Kasumi-1 (cell line): Measurements from ENCODE around the gene CELSR3.
A peak's percentile ranks its signal among the peaks of the same experiment; 100 is the strongest.

Experiments
- DNase-seq, 2 experiments: peaks; one replicate each; lab custom pipeline; 2025; lab: John Stamatoyannopoulos, UW

The CELSR3 gene

DNA sequence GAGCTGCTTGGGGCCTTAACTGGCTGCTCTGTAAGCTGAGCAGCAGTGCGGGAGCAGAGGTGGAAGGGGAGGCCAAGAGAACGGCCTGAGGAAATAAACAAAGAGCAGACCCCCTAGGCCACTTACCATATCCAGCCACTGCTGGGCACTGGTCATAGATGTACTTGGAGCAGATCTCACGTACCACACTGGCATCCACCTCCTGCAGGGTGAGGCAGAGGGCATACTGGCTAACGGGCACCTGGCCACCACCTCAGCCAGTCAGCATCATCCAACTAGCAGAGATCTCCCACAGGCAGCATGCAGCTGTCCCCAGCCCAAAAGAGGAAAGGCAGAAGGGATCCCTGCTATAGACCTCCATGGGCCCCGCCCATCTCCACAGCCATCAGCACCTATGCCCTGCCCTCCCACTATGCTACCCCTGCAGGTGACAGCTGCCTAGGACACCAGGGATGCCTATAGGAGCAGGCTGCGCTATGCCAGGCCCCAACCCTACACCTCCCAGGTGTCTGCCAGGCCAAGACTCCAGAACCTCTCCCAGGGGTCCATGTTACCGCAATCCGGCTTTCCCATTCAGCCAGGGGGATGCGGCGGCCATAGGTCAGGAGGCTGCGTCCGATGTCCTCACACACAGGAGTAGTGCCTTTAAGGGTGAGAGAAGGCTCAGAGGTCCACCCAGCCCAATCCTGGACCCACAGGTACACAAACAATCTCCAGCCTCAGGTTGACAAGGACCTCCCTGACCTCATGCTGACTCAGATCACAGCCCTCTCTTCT lies 63.0 kb downstream of the CELSR3 start:
- DNase-seq: no peak

DNA sequence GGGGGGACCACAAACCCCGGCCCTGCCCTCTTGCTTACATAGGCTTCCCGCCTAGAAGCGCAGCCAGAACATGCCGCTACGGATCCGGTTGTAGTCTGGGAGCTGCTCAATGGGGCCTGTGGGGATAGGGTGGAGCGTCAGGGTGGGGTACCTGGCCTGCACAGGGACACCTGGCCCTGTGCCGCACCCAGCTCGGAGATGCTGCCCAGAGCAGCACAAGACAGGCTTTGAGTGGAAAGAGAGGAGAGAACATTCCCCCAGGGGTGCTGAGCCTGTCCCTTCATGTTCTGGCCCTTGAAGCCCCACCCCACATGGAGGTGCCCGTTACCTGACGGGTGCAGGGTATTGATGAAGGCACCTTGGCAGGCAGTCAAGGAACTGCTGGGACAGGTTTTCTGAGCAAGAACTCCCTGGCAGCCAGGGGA lies 63.6 kb downstream of the CELSR3 start:
- DNase-seq: no peak

DNA sequence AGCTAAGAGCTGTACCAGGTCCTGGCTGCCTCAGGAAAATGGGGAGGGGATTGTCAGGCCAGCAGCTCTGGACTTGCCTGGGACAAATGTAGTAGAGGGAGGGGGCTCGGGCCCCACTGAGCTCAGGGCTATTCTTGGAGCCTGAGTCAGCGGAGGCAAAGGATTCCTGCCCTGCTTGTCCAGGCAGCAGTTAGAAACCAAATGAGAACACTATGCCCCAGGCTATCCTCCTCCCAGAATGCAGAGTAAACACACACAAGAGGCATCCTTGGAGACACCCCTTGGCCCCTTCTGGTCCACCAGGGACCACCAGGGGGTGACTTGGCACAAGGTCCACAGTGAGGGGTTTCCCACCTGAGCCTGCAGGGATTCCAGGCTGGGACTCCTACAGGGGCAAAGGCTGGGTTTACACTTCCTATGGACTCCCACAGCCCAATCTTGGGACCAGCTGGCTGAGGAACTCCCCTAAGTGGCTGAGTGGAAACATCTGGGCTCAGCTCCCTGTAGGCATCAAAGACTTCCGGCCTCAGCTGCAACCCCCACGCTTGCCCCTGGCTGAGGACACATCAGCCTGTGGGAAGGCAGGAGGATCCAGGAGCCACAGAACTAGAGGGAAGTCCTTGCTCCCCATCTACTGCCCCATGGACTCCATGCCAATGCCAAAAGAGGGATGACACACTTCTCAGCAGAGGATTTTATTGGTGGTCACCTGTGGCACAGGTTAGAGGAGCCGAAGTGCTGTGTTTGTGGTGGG lies 64.2 kb downstream of the CELSR3 start:
- peak; percentile 71 to 75 for DNase-seq

DNA sequence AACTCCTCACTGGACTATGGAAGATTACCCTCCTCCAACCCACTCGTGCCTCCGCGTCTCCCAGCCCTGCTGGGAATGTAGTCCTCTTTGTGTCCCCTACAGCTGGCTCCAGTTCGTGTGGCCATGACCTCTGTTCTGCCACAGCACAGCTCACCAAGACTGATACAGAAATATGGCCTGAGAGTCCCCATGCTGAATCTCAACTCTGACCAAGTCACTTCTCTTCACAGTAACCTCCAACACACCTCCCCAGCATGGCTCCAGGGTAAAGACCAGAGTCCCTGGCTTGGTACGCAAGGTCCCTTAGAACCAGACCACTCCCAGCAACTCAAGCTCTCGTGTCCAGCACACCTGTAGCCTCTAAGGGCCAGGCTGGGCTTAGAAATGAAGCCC lies 65.3 kb downstream of the CELSR3 start:
- DNase-seq: no peak

DNA sequence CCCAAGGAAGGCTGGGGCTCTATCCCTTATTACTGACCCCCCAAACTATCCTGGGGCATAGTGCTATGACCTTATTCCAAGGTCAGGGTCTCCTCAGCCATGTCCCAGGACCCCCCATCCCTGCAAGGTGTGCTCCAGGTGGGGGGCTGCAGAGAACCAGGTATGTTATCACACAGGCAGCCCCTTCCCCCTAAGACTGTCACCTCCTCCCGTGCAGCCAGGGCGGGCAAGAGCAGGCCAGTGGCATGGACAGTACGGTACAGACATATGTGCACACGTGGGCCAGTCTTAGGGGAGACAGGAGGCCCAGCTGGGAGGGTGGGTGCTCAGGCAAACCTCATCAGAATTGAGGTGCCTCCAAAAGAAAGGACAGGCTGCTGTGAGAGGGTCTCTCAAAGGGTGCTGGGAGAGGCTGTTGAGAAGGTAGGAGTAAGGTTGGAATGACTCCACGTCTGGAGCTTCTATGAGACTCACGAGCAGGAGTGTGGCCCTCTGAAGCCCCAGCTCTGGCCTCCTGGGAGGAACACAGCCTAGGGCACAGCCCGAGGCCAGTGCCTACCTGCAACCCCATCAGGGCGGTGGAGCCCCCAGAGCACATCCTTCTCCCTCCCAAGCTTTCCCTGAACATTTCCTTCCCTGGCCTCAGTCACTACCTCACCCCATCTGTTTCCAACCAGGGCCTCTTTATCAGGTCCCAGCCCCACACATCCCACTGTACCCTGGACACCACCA lies 65.8 kb downstream of the CELSR3 start:
- no peak for DNase-seq

DNA sequence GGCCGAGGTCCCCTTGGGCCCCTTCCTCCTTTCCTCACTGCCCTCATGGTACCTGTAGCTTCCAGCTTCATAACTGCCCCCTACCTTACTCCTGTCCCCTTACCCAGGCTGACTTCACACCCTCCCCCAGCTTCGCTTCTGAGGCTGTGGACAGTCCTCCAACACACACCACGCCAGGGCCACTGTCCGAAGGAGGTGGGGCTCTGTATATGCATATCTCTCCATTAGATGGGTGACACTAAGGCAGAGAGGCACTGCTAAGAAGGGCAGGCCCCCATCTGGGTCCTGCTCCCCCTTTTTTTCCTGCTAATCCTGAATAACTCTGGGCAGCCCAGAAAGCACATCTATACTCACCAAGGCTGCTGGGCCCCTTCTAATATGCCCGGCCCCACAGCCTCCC lies 66.5 kb downstream of the CELSR3 start:
- DNase-seq: no peak

DNA sequence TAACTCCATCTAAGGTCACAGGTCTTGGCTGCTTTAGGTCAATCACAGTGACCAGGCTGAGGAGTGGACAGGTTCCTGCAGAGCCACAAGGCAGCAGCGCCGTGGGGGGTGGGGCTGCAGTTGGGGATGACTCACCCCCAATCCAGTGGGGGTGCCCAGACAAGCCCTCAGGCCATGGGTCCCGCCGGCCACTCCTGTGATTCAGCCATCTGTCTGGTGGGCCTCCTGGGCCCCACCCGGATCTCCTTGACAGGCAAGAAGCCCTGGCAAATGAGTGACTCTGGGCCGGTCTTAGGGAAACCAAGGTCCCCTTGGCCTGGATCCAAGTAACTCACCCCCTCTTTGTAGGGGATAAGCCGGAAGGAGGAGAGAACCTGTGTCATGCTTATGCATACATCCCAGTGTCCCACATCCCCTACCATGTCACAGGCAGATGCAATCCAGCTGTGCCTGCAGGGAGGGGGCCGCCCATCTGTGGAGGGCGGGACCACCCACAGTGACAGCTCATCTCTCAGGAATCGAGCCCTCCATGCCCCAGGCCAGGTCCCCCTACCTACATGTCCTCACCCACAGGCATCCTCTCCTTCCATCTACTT lies 67.1 kb downstream of the CELSR3 start:
- DNase-seq: no peak

DNA sequence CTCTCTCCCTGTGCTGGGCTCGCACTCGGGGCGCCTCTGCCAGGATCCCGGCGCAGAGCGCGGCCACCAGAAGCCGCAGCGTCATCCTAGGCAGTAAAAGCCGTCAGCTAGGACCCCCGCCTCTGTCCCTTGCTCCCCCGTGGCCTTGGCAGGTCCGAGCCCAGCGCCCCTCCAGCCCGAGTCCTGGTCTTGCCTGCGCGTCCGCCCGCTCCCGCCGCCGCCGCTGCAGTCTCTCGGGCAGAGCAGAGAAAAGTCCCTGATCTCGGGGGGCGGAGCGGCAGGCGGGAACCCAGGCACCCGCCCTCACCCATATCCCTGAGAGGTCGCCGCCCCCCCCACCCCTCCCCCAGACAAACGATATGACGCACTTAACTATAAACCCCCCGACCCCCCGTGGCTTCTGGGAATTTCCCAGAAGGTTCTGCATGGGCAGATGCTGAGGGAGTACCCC lies 67.6 kb downstream of the CELSR3 start, which contains the start of gene COL7A1:
Gene COL7A1 (minus strand): TSS at position 255 of the 451 bp plus-strand sequence. CDS start 170 bp downstream, at position 85.
- no peak for DNase-seq

DNA sequence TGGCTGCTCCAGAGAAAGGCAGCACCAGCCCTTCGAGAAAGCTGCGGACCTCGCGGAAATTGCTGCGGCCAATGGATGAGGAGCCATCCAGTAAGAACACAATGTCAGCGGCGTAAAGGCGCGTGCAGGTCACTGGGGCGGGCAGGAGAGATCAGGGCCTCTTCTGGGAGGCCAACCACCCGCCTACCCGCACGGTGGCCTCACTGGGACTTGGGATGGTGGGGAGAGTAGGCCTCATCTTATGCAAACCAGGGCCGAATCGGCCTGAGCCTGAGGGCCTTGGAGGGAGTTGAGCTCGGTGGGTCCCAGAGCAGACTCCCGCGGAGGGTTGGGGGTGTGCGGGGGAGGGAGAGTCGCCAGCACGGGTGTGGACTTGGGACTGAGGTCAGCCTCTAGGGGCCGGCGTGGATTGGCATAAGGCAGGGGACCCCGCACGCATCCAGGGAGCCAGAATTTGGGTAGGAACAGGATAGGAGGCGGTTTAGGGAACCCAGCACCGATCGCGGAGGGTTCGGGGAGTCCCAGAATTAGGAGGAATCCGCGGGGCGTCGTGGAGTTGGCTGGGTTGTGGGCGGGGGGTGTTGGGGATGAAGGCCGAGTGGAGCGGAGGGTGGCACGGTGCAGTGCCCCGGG lies 68.2 kb downstream of the CELSR3 start:
- DNase-seq: no peak

DNA sequence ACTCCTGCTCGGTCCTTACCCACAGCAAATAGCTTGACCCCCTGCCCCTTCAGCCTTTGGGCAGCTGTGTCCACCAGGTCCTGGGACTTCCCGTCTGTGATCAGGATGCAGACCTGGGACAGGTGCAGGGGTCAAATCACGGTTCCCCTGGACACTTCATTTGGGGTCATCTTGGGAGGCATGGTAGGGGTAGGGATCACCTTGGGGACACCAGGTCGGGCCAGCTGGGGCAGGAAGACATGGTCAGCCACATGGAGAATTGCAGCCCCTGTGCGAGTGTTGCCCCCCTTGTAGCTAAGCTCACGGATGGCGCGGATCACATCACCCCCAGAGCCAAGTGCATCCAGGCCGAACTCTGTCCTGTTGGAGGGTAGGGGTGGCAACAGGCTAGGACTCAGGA lies 69.3 kb downstream of the CELSR3 start:
- DNase-seq: no peak

DNA sequence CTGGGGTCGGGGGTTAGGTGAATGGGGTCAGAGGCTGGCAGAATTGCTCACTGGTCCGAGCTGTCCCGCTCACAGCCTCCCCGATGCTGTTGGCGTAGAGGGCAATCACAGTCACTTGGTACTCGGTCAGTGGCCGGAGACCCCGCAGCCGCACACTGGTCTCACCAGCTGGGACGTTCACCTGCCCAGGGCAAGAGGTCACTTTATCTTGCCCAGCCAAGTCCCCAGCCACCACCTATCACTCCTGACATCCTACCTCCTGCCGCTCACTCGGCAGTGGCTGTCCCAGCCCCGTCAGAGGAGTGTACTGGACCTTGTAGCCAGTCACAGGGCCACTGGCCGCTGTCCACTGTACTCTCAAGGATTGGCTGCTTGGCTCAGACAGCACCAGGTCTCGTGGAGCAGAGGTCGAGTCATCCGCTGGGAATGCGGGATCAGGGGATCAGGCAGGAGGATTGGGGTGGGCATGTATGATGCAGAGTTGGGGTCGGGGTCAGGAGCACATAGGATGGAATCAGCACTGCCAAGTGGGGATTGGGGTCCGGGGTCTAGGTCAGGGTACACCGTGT lies 70.1 kb downstream of the CELSR3 start:
- no peak for DNase-seq

DNA sequence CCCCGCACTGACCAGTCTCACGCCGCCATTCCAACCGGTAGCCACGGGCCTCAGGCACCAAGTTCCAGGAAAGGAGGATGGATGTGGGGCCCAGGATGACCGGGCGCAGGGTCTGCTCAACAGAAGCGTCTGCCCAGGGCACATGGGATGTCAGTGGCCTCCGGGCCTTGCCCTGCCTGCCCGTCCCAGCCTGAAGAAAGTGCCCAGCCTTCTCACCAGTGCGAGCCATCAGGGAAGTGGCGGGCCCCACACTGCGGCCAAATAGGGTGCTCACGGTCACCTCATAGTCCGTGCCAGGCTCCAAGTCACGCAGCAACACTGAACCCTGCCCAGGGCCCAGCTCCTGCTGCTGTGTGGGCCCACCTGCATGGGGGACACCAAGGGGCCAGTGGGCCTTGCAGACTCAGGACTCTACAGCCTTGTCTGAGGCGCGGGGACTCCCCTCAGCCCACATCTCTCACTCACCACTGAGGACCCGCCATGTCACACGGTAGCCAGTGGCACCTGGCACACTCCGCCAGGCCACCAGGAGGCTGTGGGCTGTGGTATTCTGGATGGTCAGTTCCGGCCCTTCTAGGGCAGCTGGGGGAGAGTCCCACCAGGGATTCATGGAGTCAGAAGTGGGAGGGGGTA lies 70.7 kb downstream of the CELSR3 start:
- no peak for DNase-seq

DNA sequence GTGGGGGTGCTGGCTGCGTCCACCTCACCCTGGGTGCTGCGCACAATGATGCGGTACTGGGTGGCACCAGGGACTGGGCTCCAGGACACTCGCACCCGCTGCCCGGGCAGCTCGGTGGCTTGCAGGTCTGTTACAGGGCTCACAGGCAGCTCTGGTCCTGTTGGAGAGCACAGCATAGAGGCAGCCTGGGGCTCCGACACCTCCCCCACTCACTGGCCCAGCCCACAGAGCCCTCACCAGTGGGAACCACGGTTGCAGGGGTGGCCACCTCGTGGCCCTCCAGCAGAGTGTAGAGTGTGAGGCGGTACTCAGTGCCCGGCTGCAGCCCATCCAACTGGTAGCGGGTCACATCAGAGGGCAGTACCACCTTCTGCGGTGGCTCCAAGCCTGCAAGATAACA lies 71.2 kb downstream of the CELSR3 start:
- DNase-seq: no peak

DNA sequence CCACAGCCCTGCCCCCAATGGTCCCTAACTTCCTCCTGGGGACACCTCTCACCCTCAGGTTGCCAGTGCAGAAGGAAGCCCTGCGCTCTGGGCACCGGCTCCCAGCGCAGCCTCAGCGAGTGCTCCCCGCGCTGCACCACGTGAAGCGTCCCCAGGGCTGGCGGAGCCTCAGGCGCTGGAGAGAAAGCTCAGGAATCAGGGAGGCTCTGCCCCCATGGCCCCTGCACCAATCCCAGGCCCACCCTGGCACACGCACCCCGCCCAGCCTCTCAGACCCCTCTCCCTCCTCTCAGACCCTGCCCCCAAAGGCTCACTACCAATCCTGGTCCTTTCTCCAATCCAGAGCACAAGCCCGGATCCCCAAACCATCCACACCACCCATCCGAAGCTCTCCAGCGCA lies 74.5 kb downstream of the CELSR3 start:
- no peak for DNase-seq

DNA sequence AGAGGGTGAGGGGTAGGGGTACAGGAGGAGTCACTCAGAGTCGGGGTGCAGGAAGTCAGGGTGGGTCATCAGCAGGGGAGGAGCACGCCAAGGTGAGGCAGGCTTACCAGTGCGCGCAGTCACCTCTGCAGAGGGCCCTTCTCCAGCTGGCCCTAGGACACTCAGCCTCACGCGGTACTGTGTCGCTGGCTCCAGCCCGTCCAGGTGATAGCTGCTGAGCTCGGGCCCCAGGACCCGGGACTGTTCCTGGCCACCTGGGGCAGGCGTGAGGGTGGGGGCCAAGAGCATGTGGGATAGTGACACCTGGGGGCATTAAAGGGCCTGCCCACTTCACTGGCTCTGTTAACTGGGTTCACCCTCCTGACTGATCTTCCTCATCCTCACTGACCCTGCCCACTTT lies 75.0 kb downstream of the CELSR3 start:
- no peak for DNase-seq
